Gastrocnemius medialis (tissue), 4 donors: ENCODE data around the gene B3GNT8.
"Not testable (repeated sequence)": the region's sequence is repeated elsewhere in the genome, so short reads cannot be mapped to it uniquely, and the experiment has no call there.

Experiments used
- CTCF ChIP-seq, 5 experiments: fragments of 450-650 bp in 3 of 5; fragments of 200-600 bp in 2 of 5; sonication (generic) in 2 of 5; IDR thresholded peaks in 4 of 5; conservative IDR thresholded peaks in 1 of 5; 1 replicate in 4 of 5; 2 replicates in 1 of 5; pipeline ENCODE4 v1.5.1; 2016 to 2019; ENCODE audit warnings: antibody characterized with exemption in 5 of 5, mild to moderate bottlenecking in 3 of 5, moderate library complexity in 3 of 5
- POLR2A ChIP-seq, 2 donors: fragments of 450-650 bp; IDR thresholded peaks; one replicate each; pipeline ENCODE4 v1.6.1; 2017; ENCODE audit warnings: antibody characterized with exemption in 2 of 2, mild to moderate bottlenecking in 2 of 2, moderate library complexity in 2 of 2

- not testable (repeated sequence) for TF ChIP-seq CTCF (IDR thresholded peaks at IDR 0.05 in 4 of 5, conservative IDR thresholded peaks at IDR 0.05 in 1 of 5); POLR2A (IDR thresholded peaks at IDR 0.05)
Observed at GRCh38 chr19:41463257-41464256, 36.4 kb upstream of the B3GNT8 start.
